ENCODE data around the gene KPNA6.

DNA sequence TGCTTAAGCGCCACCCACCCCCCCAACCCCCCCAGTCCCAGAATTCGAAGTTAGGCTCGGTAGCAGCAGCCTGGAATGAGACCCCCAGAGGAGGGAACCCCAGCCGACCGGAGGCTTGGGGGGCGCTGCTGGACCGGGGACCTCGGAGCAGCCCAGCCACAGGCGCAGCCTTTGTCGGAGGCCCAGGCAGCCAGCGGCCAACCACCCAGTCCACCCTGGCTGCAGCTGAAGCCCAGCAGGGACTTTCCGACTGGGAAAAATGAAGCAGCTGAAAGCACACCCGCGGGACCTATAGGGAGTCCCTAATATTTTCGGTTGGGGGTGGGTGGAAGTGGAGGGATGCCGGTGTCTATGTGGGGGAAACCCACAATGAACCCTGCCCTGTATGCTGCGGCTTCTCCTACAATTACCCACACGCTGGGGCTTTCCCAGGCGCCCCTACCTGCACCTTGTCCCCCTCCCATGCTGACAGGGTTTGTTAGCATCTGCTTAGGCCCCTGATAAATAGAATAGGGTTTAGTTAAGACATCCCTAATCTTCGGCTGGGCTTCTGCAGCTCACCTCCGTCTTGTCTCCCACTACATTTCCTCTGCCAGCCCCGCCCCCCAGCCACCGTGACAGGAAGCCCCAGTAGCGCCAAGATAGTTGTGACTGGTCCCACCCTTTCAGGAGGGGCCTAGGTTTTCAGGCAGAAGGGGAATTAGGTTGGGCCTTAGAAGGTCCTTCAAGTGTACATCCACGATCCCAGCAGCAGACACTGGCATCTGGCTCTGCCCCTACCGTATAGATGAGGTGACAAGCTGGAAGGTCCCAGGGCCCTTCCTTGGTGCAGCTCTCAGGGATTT, 93.4 kb downstream of the KPNA6 start:
- TF ChIP-seq POLR2A (IDR thresholded peaks at IDR 0.05), result no peak
- TF ChIP-seq, protein P1, sequence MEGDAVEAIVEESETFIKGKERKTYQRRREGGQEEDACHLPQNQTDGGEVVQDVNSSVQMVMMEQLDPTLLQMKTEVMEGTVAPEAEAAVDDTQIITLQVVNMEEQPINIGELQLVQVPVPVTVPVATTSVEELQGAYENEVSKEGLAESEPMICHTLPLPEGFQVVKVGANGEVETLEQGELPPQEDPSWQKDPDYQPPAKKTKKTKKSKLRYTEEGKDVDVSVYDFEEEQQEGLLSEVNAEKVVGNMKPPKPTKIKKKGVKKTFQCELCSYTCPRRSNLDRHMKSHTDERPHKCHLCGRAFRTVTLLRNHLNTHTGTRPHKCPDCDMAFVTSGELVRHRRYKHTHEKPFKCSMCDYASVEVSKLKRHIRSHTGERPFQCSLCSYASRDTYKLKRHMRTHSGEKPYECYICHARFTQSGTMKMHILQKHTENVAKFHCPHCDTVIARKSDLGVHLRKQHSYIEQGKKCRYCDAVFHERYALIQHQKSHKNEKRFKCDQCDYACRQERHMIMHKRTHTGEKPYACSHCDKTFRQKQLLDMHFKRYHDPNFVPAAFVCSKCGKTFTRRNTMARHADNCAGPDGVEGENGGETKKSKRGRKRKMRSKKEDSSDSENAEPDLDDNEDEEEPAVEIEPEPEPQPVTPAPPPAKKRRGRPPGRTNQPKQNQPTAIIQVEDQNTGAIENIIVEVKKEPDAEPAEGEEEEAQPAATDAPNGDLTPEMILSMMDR (IDR thresholded peaks at IDR 0.05), result no peak
